IMR-90 (cell line): ENCODE results near the gene AFF2. TPM values are rescaled to one million over a fixed set of nuclear protein-coding genes. Genes with fewer than 3 reads are reported as not detected.

Source experiments
- ATAC-seq: fragments of 200-7000 bp; cut with Tn5 transposase; 2 replicates; pipeline ENCODE4 v1.9.1; 2020; ENCODE audit warnings: low read depth, mild to moderate bottlenecking, moderate library complexity
- BruUV-seq: library from RNA; stranded (reverse); fragments of 400-500 nt; replicated peaks from 2 replicates; lab custom pipeline; 2021; lab: Mats Ljungman, UMichigan
- CTCF ChIA-PET: fragments of 300-600 bp; formaldehyde crosslinking; extraction: SDS; loops from one replicate; lab custom pipeline; 2021; ENCODE audit warnings: antibody characterized with exemption; lab: Yijun Ruan, JAX
- POLR2A ChIA-PET: fragments of 300-600 bp; sonication (Branson Sonifier 250); formaldehyde crosslinking; loops from one replicate; lab custom pipeline; 2022; ENCODE audit warnings: antibody characterized with exemption; ENCODE audit not compliant: unreplicated experiment; lab: Charles Lee
- DNase-seq: peaks from one replicate; pipeline ENCODE4 v3.0.0; 2013
- H2AFZ ChIP-seq: replicated peaks from 2 replicates; pipeline ENCODE3; 2013; ENCODE audit warnings: low read length, mild to moderate bottlenecking; ENCODE audit not compliant: poor library complexity
- H2AK5ac ChIP-seq: 2 replicates; pipeline ENCODE4 v1.6.1; 2013; ENCODE audit warnings: low read depth, low read length, inconsistent platforms
- H2AK9ac ChIP-seq: replicated peaks from 2 replicates; pipeline ENCODE3; 2013; ENCODE audit warnings: mild to moderate bottlenecking, low read depth, low read length, moderate library complexity; ENCODE audit not compliant: poor library complexity
- H2BK120ac ChIP-seq: 2 replicates; pipeline ENCODE4 v1.6.1; 2013; ENCODE audit warnings: low read depth, low read length, inconsistent platforms
- H2BK15ac ChIP-seq: 3 replicates; pipeline ENCODE4 v1.6.1; 2013; ENCODE audit warnings: low read depth, low read length, inconsistent platforms
- H2BK20ac ChIP-seq: 2 replicates; pipeline ENCODE4 v1.6.1; 2013; ENCODE audit warnings: low read depth, mild to moderate bottlenecking, inconsistent platforms, low read length, moderate library complexity
- H2BK5ac ChIP-seq: 2 replicates; pipeline ENCODE4 v1.6.1; 2013; ENCODE audit warnings: mild to moderate bottlenecking, low read depth, low read length, inconsistent platforms; ENCODE audit not compliant: poor library complexity, severe bottlenecking
- H3K14ac ChIP-seq: replicated peaks from 2 replicates; pipeline ENCODE4 v1.6.1; 2013; ENCODE audit warnings: low read depth, low read length, inconsistent platforms
- H3K18ac ChIP-seq: 2 replicates; pipeline ENCODE4 v1.6.1; 2013; ENCODE audit warnings: low read depth, low read length, control low read depth
- H3K23ac ChIP-seq: 2 replicates; pipeline ENCODE4 v1.6.1; 2013; ENCODE audit warnings: low read depth, low read length, inconsistent platforms
- H3K27ac ChIP-seq: 2 replicates; pipeline ENCODE4 v1.5.1; 2013; ENCODE audit warnings: mild to moderate bottlenecking, control low read depth, low read length; ENCODE audit not compliant: insufficient read depth
- H3K27me3 ChIP-seq: 2 replicates; pipeline ENCODE4 v1.6.1; 2013; ENCODE audit warnings: low read length; ENCODE audit not compliant: control insufficient read depth, insufficient read depth
- H3K36me3 ChIP-seq: 2 replicates; pipeline ENCODE4 v1.6.1; 2013; ENCODE audit warnings: low read length, mixed read lengths; ENCODE audit not compliant: control insufficient read depth, insufficient read depth
- H3K4ac ChIP-seq: 2 replicates; pipeline ENCODE4 v1.6.1; 2013; ENCODE audit warnings: low read depth, low read length, inconsistent platforms
- H3K4me1 ChIP-seq: 2 replicates; pipeline ENCODE4 v1.6.1; 2013; ENCODE audit warnings: low read length, mixed read lengths; ENCODE audit not compliant: control insufficient read depth, insufficient read depth
- H3K4me2 ChIP-seq: 2 replicates; pipeline ENCODE4 v1.6.1; 2013; ENCODE audit warnings: low read depth, mild to moderate bottlenecking, control low read depth, low read length, moderate library complexity
- H3K4me3 ChIP-seq: 2 replicates; pipeline ENCODE4 v1.5.1; 2013; ENCODE audit warnings: low read depth, mild to moderate bottlenecking, control low read depth, low read length, moderate library complexity; ENCODE audit not compliant: insufficient read depth
- H3K56ac ChIP-seq: 2 replicates; pipeline ENCODE4 v1.6.1; 2013; ENCODE audit warnings: low read length, inconsistent platforms; ENCODE audit not compliant: insufficient read depth; ENCODE audit errors: extremely low read depth
- H3K79me1 ChIP-seq, 2 experiments: 2 replicates each; pipeline ENCODE4 v1.6.1; 2013; ENCODE audit warnings: low read length in 2 of 2, inconsistent platforms in 1 of 2, low read depth in 1 of 2
- H3K9ac ChIP-seq: 2 replicates; pipeline ENCODE4 v1.6.1; 2013; ENCODE audit warnings: low read depth, low read length, control low read depth
- H3K9me1 ChIP-seq: 2 replicates; pipeline ENCODE4 v1.6.1; 2013; ENCODE audit warnings: low read length, inconsistent platforms; ENCODE audit not compliant: insufficient read depth
- H3K9me3 ChIP-seq: 2 replicates; pipeline ENCODE4 v1.6.1; 2013; ENCODE audit warnings: low read length; ENCODE audit not compliant: control insufficient read depth, insufficient read depth
- H4K20me1 ChIP-seq: 2 replicates; pipeline ENCODE4 v1.6.1; 2013; ENCODE audit warnings: low read length, inconsistent platforms; ENCODE audit not compliant: insufficient read depth
- H4K5ac ChIP-seq: 2 replicates; pipeline ENCODE4 v1.6.1; 2013; ENCODE audit warnings: mild to moderate bottlenecking, low read depth, low read length, control low read depth
- H4K8ac ChIP-seq, 2 experiments: 2 replicates each; pipeline ENCODE4 v1.6.1; 2013; ENCODE audit warnings: low read depth in 2 of 2, low read length in 2 of 2, control low read depth in 1 of 2, inconsistent platforms in 1 of 2
- H4K91ac ChIP-seq: 2 replicates; pipeline ENCODE4 v1.6.1; 2013; ENCODE audit warnings: low read depth, low read length, inconsistent platforms; ENCODE audit not compliant: insufficient read depth
- BHLHE40 ChIP-seq: fragments of 150-350 bp; IDR thresholded peaks from 2 replicates; pipeline ENCODE4 v1.6.1; 2016; ENCODE audit warnings: mild to moderate bottlenecking, low read depth, low read length
- CEBPB ChIP-seq: IDR thresholded peaks from 2 replicates; pipeline ENCODE4 v1.6.1; 2012; ENCODE audit warnings: low read depth, low read length, improper control_type of control experiment
- CHD1 ChIP-seq: IDR thresholded peaks from 2 replicates; pipeline ENCODE4 v1.6.1; 2012; ENCODE audit warnings: low read depth, low read length, improper control_type of control experiment
- FOS ChIP-seq: fragments of 150-350 bp; IDR thresholded peaks from 2 replicates; pipeline ENCODE4 v1.6.1; 2016; ENCODE audit warnings: low read depth, low read length
- MAFK ChIP-seq: IDR thresholded peaks from 2 replicates; pipeline ENCODE4 v1.6.1; 2012; ENCODE audit warnings: low read depth, low read length, improper control_type of control experiment
- MAZ ChIP-seq: IDR thresholded peaks from 2 replicates; pipeline ENCODE4 v1.6.1; 2012; ENCODE audit warnings: low read depth, mild to moderate bottlenecking, low read length, improper control_type of control experiment, moderate library complexity, borderline replicate concordance
- MXI1 ChIP-seq: IDR thresholded peaks from 2 replicates; pipeline ENCODE4 v1.6.1; 2012; ENCODE audit warnings: low read depth, mild to moderate bottlenecking, low read length, moderate library complexity, borderline replicate concordance
- NFE2L2 ChIP-seq: fragments of 150-350 bp; IDR thresholded peaks from 2 replicates; pipeline ENCODE4 v1.6.1; 2016; ENCODE audit warnings: low read depth, mild to moderate bottlenecking, low read length
- POLR2A ChIP-seq: IDR thresholded peaks from 2 replicates; pipeline ENCODE4 v1.6.1; 2012; ENCODE audit warnings: mild to moderate bottlenecking, low read depth, low read length
- RAD21 ChIP-seq: IDR thresholded peaks from 2 replicates; pipeline ENCODE4 v1.6.1; 2012; ENCODE audit warnings: low read length, improper control_type of control experiment
- RCOR1 ChIP-seq: IDR thresholded peaks from 2 replicates; pipeline ENCODE4 v1.6.1; 2012; ENCODE audit warnings: mild to moderate bottlenecking, low read length, improper control_type of control experiment; ENCODE audit not compliant: insufficient replicate concordance
- RFX5 ChIP-seq: IDR thresholded peaks from 2 replicates; pipeline ENCODE4 v1.8.0; 2012; ENCODE audit warnings: low read depth, mild to moderate bottlenecking, low read length, moderate library complexity
- SMC3 ChIP-seq: fragments of 150-350 bp; IDR thresholded peaks from 2 replicates; pipeline ENCODE4 v1.6.1; 2016; ENCODE audit warnings: low read depth, mild to moderate bottlenecking, antibody characterized with exemption, low read length, moderate library complexity
- USF2 ChIP-seq: fragments of 150-350 bp; IDR thresholded peaks from 2 replicates; pipeline ENCODE4 v1.6.1; 2017; ENCODE audit warnings: mild to moderate bottlenecking, antibody characterized with exemption, low read length, low read depth
- WGBS, 2 experiments: methylation state at CpG; one replicate each; pipeline versions ENCODE4 v1.1.5 to v1.1.7; 2013; ENCODE audit warnings: missing lambda C conversion rate in 2 of 2; ENCODE audit not compliant: insufficient read length in 1 of 2; ENCODE audit errors: extremely low coverage in 2 of 2; 5-methylcytosine and 5-hydroxymethylcytosine counted together
- dilution Hi-C: fragments of 300-500 bp; cut with HindIII; formaldehyde crosslinking; loops from one replicate; pipeline ENCODE4 v1.14.3; 2018; ENCODE audit warnings: low sequenced_read_pairs; ENCODE audit not compliant: unreplicated experiment
- in situ Hi-C: fragments of 300-500 bp; cut with MboI; formaldehyde crosslinking; loops from 3 replicates; pipeline ENCODE4 v1.14.3; 2019; ENCODE audit warnings: low sequenced_read_pairs, inconsistent platforms, mixed read lengths
- intact Hi-C: fragments of 100-400 bp; cut with micrococcal nuclease; formaldehyde crosslinking; loops from 2 replicates; pipeline ENCODE4 v1.10.0; 2022
- polyA plus RNA-seq, 3 experiments: library from polyadenylated mRNA; depleted of rRNA; stranded (reverse); fragments of >200 nt; gene quantifications; 2 replicates each; pipeline ENCODE4 v1.2.3, GENCODE V29; 2012; ENCODE audit warnings: low replicate concordance in 1 of 3
- total RNA-seq: library from RNA; depleted of rRNA; stranded (reverse); fragments of >200 nt; gene quantifications from 2 replicates; pipeline ENCODE4 v1.2.3, GENCODE V29; 2012
- TF ChIP-seq, protein P1 (sequence below): fragments of 150-350 bp; IDR thresholded peaks from 2 replicates; pipeline ENCODE4 v1.6.1; 2016; ENCODE audit warnings: low read depth, mild to moderate bottlenecking, low read length, moderate library complexity, borderline replicate concordance
- TF ChIP-seq, protein P2 (sequence below): conservative IDR thresholded peaks from 2 replicates; pipeline ENCODE4 v1.5.1; 2012; ENCODE audit warnings: mild to moderate bottlenecking, low read depth, low read length, improper control_type of control experiment

The AFF2 gene
- total and polyA plus RNA-seq, 2 of the 4 experiments (the other 2 are of a cell fraction), result 0.15 to 0.72 TPM

DNA sequence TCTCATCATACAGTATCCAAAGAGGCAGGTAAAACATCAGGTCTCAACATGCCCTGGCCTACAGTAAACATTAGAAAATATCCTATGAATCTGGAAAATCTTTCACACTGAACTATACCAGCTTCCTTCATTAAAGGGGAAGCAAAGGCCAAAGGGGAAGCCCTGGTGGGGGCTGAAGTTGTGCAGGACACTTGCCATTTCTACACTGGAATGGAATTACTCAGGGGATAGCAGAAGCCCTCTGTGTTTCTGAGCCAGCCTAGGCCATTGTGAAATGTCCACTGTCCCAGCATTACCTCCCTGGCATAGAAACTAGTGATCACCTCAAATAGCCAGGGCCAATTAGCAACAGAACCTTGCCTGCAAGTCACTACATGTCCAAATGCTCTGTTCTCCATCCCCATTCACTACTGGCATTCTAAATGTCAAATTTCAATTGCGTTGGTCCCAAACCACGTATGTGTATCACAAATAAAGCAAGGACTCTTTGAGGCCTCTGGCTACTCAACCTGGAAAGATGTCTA is 429.9 kb downstream of the AFF2 start:
- in situ Hi-C loops (no loop called here), dilution Hi-C loops (no loop called here), intact Hi-C loops (no loop called here)
- H3K79me1 ChIP-seq, result no peaks in the 10 kb centered on the region
- no peak overlapping the region for H3K4ac ChIP-seq
- H2AFZ ChIP-seq, result no peak overlapping the region
- no peak overlapping the region for H2BK120ac ChIP-seq
- BruUV-seq, result no TSS peak
- no peak overlapping the region for H3K18ac ChIP-seq
- H3K4me2 ChIP-seq, result no peak overlapping the region
- H4K5ac ChIP-seq, result no peak overlapping the region
- ChIA-PET CTCF (no interaction called here), POLR2A (no interaction called here)
- H3K36me3 ChIP-seq, result no peaks in the 10 kb centered on the region
- no peak overlapping the region for H3K4me3 ChIP-seq
- no peak overlapping the region for H2AK9ac ChIP-seq
- H2BK5ac ChIP-seq, result no peak overlapping the region
- H3K9me3 ChIP-seq, result no peaks in the 10 kb centered on the region
- H3K27ac ChIP-seq, result no peak overlapping the region
- ATAC-seq (no peak), DNase-seq (no peak)
- H3K23ac ChIP-seq, result no peak overlapping the region
- no CpG with 5 or more reads among the region's 2 CpGs for WGBS, 2 experiments
- no peak overlapping the region for H4K8ac ChIP-seq
- TF ChIP-seq USF2 (no peak), FOS (no peak), POLR2A (no peak), BHLHE40 (no peak), MAFK (no peak), CHD1 (no peak), RAD21 (no peak), RFX5 (no peak), CEBPB (no peak), NFE2L2 (no peak), MXI1 (no peak), SMC3 (no peak), RCOR1 (no peak), MAZ (no peak)
- TF ChIP-seq, protein P1, sequence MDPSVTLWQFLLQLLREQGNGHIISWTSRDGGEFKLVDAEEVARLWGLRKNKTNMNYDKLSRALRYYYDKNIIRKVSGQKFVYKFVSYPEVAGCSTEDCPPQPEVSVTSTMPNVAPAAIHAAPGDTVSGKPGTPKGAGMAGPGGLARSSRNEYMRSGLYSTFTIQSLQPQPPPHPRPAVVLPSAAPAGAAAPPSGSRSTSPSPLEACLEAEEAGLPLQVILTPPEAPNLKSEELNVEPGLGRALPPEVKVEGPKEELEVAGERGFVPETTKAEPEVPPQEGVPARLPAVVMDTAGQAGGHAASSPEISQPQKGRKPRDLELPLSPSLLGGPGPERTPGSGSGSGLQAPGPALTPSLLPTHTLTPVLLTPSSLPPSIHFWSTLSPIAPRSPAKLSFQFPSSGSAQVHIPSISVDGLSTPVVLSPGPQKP, result no peak
- TF ChIP-seq, protein P2, sequence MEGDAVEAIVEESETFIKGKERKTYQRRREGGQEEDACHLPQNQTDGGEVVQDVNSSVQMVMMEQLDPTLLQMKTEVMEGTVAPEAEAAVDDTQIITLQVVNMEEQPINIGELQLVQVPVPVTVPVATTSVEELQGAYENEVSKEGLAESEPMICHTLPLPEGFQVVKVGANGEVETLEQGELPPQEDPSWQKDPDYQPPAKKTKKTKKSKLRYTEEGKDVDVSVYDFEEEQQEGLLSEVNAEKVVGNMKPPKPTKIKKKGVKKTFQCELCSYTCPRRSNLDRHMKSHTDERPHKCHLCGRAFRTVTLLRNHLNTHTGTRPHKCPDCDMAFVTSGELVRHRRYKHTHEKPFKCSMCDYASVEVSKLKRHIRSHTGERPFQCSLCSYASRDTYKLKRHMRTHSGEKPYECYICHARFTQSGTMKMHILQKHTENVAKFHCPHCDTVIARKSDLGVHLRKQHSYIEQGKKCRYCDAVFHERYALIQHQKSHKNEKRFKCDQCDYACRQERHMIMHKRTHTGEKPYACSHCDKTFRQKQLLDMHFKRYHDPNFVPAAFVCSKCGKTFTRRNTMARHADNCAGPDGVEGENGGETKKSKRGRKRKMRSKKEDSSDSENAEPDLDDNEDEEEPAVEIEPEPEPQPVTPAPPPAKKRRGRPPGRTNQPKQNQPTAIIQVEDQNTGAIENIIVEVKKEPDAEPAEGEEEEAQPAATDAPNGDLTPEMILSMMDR, result no peak
- no peaks in the 10 kb centered on the region for H3K4me1 ChIP-seq
- no peak overlapping the region for H3K56ac ChIP-seq
- no peaks in the 10 kb centered on the region for H3K27me3 ChIP-seq
- no peak overlapping the region for H2AK5ac ChIP-seq
- no peak overlapping the region for H2BK20ac ChIP-seq
- H3K14ac ChIP-seq, result no peak overlapping the region
- H4K20me1 ChIP-seq, result no peaks in the 10 kb centered on the region
- no peak overlapping the region for H2BK15ac ChIP-seq
- H3K9me1 ChIP-seq, result no peaks in the 10 kb centered on the region
- no peak overlapping the region for H4K91ac ChIP-seq
- H3K9ac ChIP-seq, result no peak overlapping the region
